Measurements from ENCODE around the gene SEPSECS.

SEPSECS gene

DNA sequence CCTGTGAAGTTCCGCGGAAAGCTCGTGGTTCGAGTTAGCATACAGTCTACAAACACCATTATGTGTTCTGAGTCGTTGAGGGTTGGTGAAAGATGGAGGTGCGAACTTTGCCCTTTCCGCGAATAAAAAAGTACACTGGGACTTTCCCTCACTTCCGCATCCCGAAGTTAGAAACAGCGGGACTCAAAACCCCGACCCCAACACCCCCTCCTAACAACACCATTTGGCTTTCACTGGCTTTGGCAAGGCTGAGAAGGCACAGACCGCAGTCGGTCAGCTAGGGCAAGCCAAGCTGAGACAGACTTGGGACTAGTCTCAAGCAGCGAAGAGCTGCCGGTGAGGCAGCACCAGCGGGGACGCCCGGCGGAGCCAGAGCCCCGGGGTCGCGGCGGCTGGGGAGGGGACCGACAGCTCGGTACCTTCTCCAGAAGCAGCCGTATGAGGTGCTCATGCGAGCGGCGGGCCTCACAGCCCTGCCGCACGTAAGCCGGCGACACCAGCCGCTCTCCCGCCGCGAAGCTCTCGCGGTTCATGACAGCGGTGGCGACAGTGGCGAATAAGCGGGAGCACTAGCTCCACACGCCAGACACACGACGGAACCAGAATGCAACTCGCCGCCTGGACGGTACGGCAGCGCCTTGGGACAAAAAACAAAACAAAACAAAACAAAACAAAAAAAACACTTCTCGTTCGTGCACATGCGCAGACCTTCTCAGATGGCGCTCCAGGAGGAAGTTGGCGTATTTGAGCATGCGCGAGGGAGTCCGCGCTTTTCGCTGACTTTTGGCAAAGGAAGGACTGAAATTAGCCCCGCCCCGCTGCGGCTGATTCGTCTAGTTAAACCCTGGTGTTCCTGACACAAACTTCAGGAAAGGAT is at the start of gene SEPSECS:
Gene SEPSECS (minus strand): TSS at position 613 of the 877 bp plus-strand sequence. CDS start 80 bp downstream, at position 533.
- TF ChIP-seq, protein P1, sequence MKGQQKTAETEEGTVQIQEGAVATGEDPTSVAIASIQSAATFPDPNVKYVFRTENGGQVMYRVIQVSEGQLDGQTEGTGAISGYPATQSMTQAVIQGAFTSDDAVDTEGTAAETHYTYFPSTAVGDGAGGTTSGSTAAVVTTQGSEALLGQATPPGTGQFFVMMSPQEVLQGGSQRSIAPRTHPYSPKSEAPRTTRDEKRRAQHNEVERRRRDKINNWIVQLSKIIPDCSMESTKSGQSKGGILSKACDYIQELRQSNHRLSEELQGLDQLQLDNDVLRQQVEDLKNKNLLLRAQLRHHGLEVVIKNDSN (IDR thresholded peaks at IDR 0.05): no peak
- TF ChIP-seq YY1 (IDR thresholded peaks at IDR 0.05; ENCODE audit: low read depth) (peak; percentile 67; the same call in 1 of the 2 replicates), FOXM1 (IDR thresholded peaks at IDR 0.05; ENCODE audit: borderline replicate concordance, low read depth) (peak; percentile 84; the same call in 1 of the 2 replicates), TEAD4 (IDR thresholded peaks at IDR 0.05) (no peak), TCF12 (IDR thresholded peaks at IDR 0.05; ENCODE audit: low read depth) (peak; percentile 72), MAX (IDR thresholded peaks at IDR 0.05) (peak; percentile 83), TAF1 (IDR thresholded peaks at IDR 0.05; ENCODE audit: low read depth) (peak; percentile 51; the same call in 1 of the 2 replicates)

- TF ChIP-seq CEBPB (IDR thresholded peaks at IDR 0.05): no peak
- no peak for TF ChIP-seq YY1 (IDR thresholded peaks at IDR 0.05; ENCODE audit: low read depth)
- no peak for TF ChIP-seq REST (IDR thresholded peaks at IDR 0.05; ENCODE audit: low read depth)
- no peak for TF ChIP-seq CREB1 (IDR thresholded peaks at IDR 0.05; ENCODE audit: low read depth)
- no peak for TF ChIP-seq NFIC (IDR thresholded peaks at IDR 0.05)
- no peak for TF ChIP-seq FOXM1 (IDR thresholded peaks at IDR 0.05; ENCODE audit: borderline replicate concordance, low read depth)
- no peak for TF ChIP-seq TCF12 (IDR thresholded peaks at IDR 0.05; ENCODE audit: low read depth)
- no peak for TF ChIP-seq EP300 (IDR thresholded peaks at IDR 0.05; ENCODE audit: borderline replicate concordance)
- no peak for TF ChIP-seq TEAD4 (IDR thresholded peaks at IDR 0.05)
- TF ChIP-seq RAD21 (IDR thresholded peaks at IDR 0.05; ENCODE audit: low read depth): no peak
- TF ChIP-seq, protein P1 (IDR thresholded peaks at IDR 0.05): no peak
- no peak for TF ChIP-seq EGR1 (IDR thresholded peaks at IDR 0.05)
- no peak for TF ChIP-seq MAX (IDR thresholded peaks at IDR 0.05)
- no peak for TF ChIP-seq TAF1 (IDR thresholded peaks at IDR 0.05; ENCODE audit: low read depth)
These were observed 49.5 kb upstream of the SEPSECS start for GRCh38 chr4:25209702-25210101.

GRCh38 chr4:25207997-25208396 is 47.7 kb upstream of the SEPSECS start:
- no peak for TF ChIP-seq EP300 (IDR thresholded peaks at IDR 0.05; ENCODE audit: borderline replicate concordance)
- no peak for TF ChIP-seq TAF1 (IDR thresholded peaks at IDR 0.05; ENCODE audit: low read depth)
- TF ChIP-seq YY1 (IDR thresholded peaks at IDR 0.05; ENCODE audit: low read depth): no peak
- TF ChIP-seq TEAD4 (IDR thresholded peaks at IDR 0.05): no peak
- no peak for TF ChIP-seq CEBPB (IDR thresholded peaks at IDR 0.05)
- no peak for TF ChIP-seq ZBTB7A (IDR thresholded peaks at IDR 0.05; ENCODE audit: low read depth)
- no peak for TF ChIP-seq REST (IDR thresholded peaks at IDR 0.05; ENCODE audit: low read depth)
- no peak for TF ChIP-seq EGR1 (IDR thresholded peaks at IDR 0.05)
- no peak for TF ChIP-seq FOXM1 (IDR thresholded peaks at IDR 0.05; ENCODE audit: borderline replicate concordance, low read depth)

- TF ChIP-seq TAF1 (IDR thresholded peaks at IDR 0.05; ENCODE audit: low read depth) (no peak), MAX (IDR thresholded peaks at IDR 0.05) (no peak), REST (IDR thresholded peaks at IDR 0.05; ENCODE audit: low read depth) (no peak)
These were observed 38.5 kb upstream of the SEPSECS start for GRCh38 chr4:25198713-25199112.
